H9 (cell line): ENCODE measurements around the gene LYPD1. TPM values are rescaled to one million over a fixed set of nuclear protein-coding genes. Genes with fewer than 3 reads are reported as not detected.

ENCODE experiments used
- DNase-seq: peaks from one replicate; pipeline ENCODE4 v3.0.0-alpha.2; 2017
- H2AFZ ChIP-seq: one replicate; pipeline ENCODE4 v1.6.1; 2013; ENCODE audit warnings: mild to moderate bottlenecking, low read length, control low read depth, moderate library complexity
- H2AK5ac ChIP-seq: 2 replicates; pipeline ENCODE4 v1.6.1; 2013; ENCODE audit warnings: low read length, control low read depth, mixed read lengths; ENCODE audit not compliant: insufficient read length
- H2BK120ac ChIP-seq: one replicate; pipeline ENCODE4 v1.6.1; 2013; ENCODE audit warnings: low read depth, mild to moderate bottlenecking, low read length, control low read depth, inconsistent platforms; ENCODE audit not compliant: poor library complexity, severe bottlenecking
- H2BK12ac ChIP-seq: 2 replicates; pipeline ENCODE4 v1.6.1; 2013; ENCODE audit warnings: low read length, control low read depth, mixed read lengths, low read depth; ENCODE audit not compliant: insufficient read length
- H2BK15ac ChIP-seq: 2 replicates; pipeline ENCODE4 v1.6.1; 2013; ENCODE audit warnings: low read depth, low read length, control low read depth
- H2BK20ac ChIP-seq: one replicate; pipeline ENCODE4 v1.6.1; 2013; ENCODE audit warnings: low read depth, mild to moderate bottlenecking, low read length, control low read depth, inconsistent platforms; ENCODE audit not compliant: poor library complexity, severe bottlenecking
- H2BK5ac ChIP-seq: 2 replicates; pipeline ENCODE4 v1.6.1; 2013; ENCODE audit warnings: low read length, control low read depth, mixed read lengths; ENCODE audit not compliant: insufficient read length
- H3K14ac ChIP-seq: 2 replicates; pipeline ENCODE4 v1.6.1; 2013; ENCODE audit warnings: low read length, control low read depth; ENCODE audit not compliant: insufficient read depth
- H3K18ac ChIP-seq: 2 replicates; pipeline ENCODE4 v1.6.1; 2013; ENCODE audit warnings: low read depth, mild to moderate bottlenecking, mixed read lengths, low read length, control low read depth; ENCODE audit not compliant: insufficient read length
- H3K23ac ChIP-seq: 2 replicates; pipeline ENCODE4 v1.6.1; 2013; ENCODE audit warnings: low read length, control low read depth, mixed read lengths, low read depth; ENCODE audit not compliant: insufficient read length
- H3K23me2 ChIP-seq: 2 replicates; pipeline ENCODE4 v1.6.1; 2013; ENCODE audit warnings: low read depth, mild to moderate bottlenecking, mixed read lengths, low read length, control low read depth; ENCODE audit not compliant: insufficient read length, poor library complexity, severe bottlenecking
- H3K27ac ChIP-seq: 2 replicates; pipeline ENCODE4 v1.5.1; 2013; ENCODE audit warnings: low read length, control low read depth, mixed read lengths, low read depth; ENCODE audit not compliant: insufficient read length
- H3K27me3 ChIP-seq: 2 replicates; pipeline ENCODE4 v1.6.1; 2013; ENCODE audit warnings: low read length, control low read depth, inconsistent platforms; ENCODE audit not compliant: insufficient read depth
- H3K4ac ChIP-seq: 2 replicates; pipeline ENCODE4 v1.6.1; 2013; ENCODE audit warnings: low read depth, mild to moderate bottlenecking, control low read depth, inconsistent platforms, low read length, moderate library complexity
- H3K4me1 ChIP-seq: 2 replicates; pipeline ENCODE4 v1.6.1; 2013; ENCODE audit warnings: low read length, control low read depth, inconsistent platforms; ENCODE audit not compliant: insufficient read depth
- H3K4me2 ChIP-seq: 2 replicates; pipeline ENCODE4 v1.6.1; 2013; ENCODE audit warnings: low read length, control low read depth, mixed read lengths; ENCODE audit not compliant: insufficient read length, insufficient read depth
- H3K56ac ChIP-seq: 2 replicates; pipeline ENCODE4 v1.6.1; 2013; ENCODE audit warnings: low read depth, mild to moderate bottlenecking, mixed read lengths, low read length, control low read depth; ENCODE audit not compliant: insufficient read length
- H3K79me1 ChIP-seq: 2 replicates; pipeline ENCODE4 v1.6.1; 2013; ENCODE audit warnings: low read depth, mild to moderate bottlenecking, moderate library complexity, low read length, control low read depth, inconsistent platforms; ENCODE audit not compliant: insufficient read depth, poor library complexity, severe bottlenecking
- H3K79me2 ChIP-seq: 2 replicates; pipeline ENCODE4 v1.6.1; 2013; ENCODE audit warnings: low read length, control low read depth, inconsistent platforms; ENCODE audit not compliant: insufficient read depth
- H3K9ac ChIP-seq: 2 replicates; pipeline ENCODE4 v1.6.1; 2013; ENCODE audit warnings: low read length, control low read depth, mixed read lengths; ENCODE audit not compliant: insufficient read length; ENCODE audit errors: extremely low read depth
- H3K9me3 ChIP-seq: one replicate; pipeline ENCODE4 v1.6.1; 2013; ENCODE audit warnings: low read depth, low read length, inconsistent platforms; ENCODE audit not compliant: control insufficient read depth
- H3T11ph ChIP-seq: one replicate; pipeline ENCODE4 v1.6.1; 2013; ENCODE audit warnings: mild to moderate bottlenecking, low read length, control low read depth, inconsistent platforms
- H4K20me1 ChIP-seq: one replicate; pipeline ENCODE4 v1.6.1; 2013; ENCODE audit not compliant: control insufficient read depth, insufficient read length, insufficient read depth
- H4K5ac ChIP-seq: 2 replicates; pipeline ENCODE4 v1.6.1; 2013; ENCODE audit warnings: low read depth, mild to moderate bottlenecking, mixed read lengths, low read length, control low read depth; ENCODE audit not compliant: insufficient read length
- H4K8ac ChIP-seq: replicated peaks from 2 replicates; pipeline ENCODE4 v1.6.1; 2013; ENCODE audit warnings: low read length, control low read depth, mixed read lengths, low read depth; ENCODE audit not compliant: insufficient read length
- H4K91ac ChIP-seq: 2 replicates; pipeline ENCODE4 v1.6.1; 2013; ENCODE audit warnings: low read depth, mild to moderate bottlenecking, moderate library complexity, mixed read lengths, low read length, control low read depth; ENCODE audit not compliant: insufficient read length
- H3K27ac Mint-ChIP-seq, 3 experiments: 2 replicates in 2 of 3; 3 replicates in 1 of 3; pipeline ENCODE4 v1.8.0; 2020 to 2021; ENCODE audit warnings: mixed read lengths in 3 of 3, mild to moderate bottlenecking in 1 of 3, moderate library complexity in 1 of 3
- H3K27me3 Mint-ChIP-seq: 2 replicates; pipeline ENCODE4 v1.8.0; 2021; ENCODE audit warnings: low read depth, mild to moderate bottlenecking, moderate library complexity, mixed read lengths
- H3K36me3 Mint-ChIP-seq, 3 experiments: 2 replicates in 2 of 3; 3 replicates in 1 of 3; pipeline ENCODE4 v1.8.0; 2020 to 2021; ENCODE audit warnings: low read depth in 3 of 3, mixed read lengths in 3 of 3; ENCODE audit not compliant: insufficient read depth in 1 of 3
- H3K4me1 Mint-ChIP-seq, 2 experiments: 2 replicates each; pipeline ENCODE4 v1.8.0; 2020; ENCODE audit warnings: mixed read lengths in 2 of 2
- H3K4me3 Mint-ChIP-seq, 2 experiments: 2 replicates in 1 of 2; 3 replicates in 1 of 2; pipeline ENCODE4 v1.8.0; 2020 to 2021; ENCODE audit warnings: mild to moderate bottlenecking in 2 of 2, mixed read lengths in 2 of 2, moderate library complexity in 1 of 2
- H3K9me3 Mint-ChIP-seq, 2 experiments: 2 replicates in 1 of 2; 3 replicates in 1 of 2; pipeline ENCODE4 v1.8.0; 2020; ENCODE audit warnings: mild to moderate bottlenecking in 2 of 2, mixed read lengths in 2 of 2, moderate library complexity in 1 of 2
- CTCF ChIP-seq: fragments of 200-600 bp; sonication (generic); conservative IDR thresholded peaks from 3 replicates; pipeline ENCODE4 v1.8.0; 2021; ENCODE audit warnings: antibody characterized with exemption, mild to moderate bottlenecking
- WGBS: extraction: QIAGEN DNeasy Blood & Tissue Kit; methylation state at CpG from one replicate; pipeline ENCODE4 v1.1.7; 2013; ENCODE audit warnings: missing lambda C conversion rate, low lambda C conversion rate, mixed read lengths; ENCODE audit not compliant: insufficient read length; ENCODE audit errors: extremely low coverage; 5-methylcytosine and 5-hydroxymethylcytosine counted together
- total RNA-seq: library from RNA; stranded (reverse); gene quantifications from 2 replicates; pipeline ENCODE4 v1.2.1, GENCODE V29; 2021

The LYPD1 gene
- total RNA-seq, 1 experiment from 2014 or later, result 10.6 TPM

- Mint-ChIP-seq H3K4me3 (peak overlapping the region in 1 of 2 experiments; percentile 6; a peak in 1 of 5 replicates), H3K4me1 (peaks cover 13 to 24% of the 10 kb centered on the region in 2 experiments), H3K9me3 (no peaks in the 10 kb centered on the region), H3K27ac (peak overlapping the region in 2 of 3 experiments; percentile 19 to 21; a peak in 3 of 7 replicates), H3K27me3 (peaks cover 3% of the 10 kb centered on the region), H3K36me3 (no peaks in the 10 kb centered on the region; a peak in 1 of 7 replicates)
- H3K79me2 ChIP-seq, result no peaks in the 10 kb centered on the region
- DNase-seq, result no peak
- no peaks in the 10 kb centered on the region for H3K79me1 ChIP-seq
- no peak overlapping the region for H3K9ac ChIP-seq
- H4K91ac ChIP-seq, result no peak overlapping the region
- H2BK12ac ChIP-seq, result no peak overlapping the region
- no peak overlapping the region for H2AFZ ChIP-seq
- no peaks in the 10 kb centered on the region; the same call in 1 of the 2 replicates for H3K4me1 ChIP-seq
- H3K18ac ChIP-seq, result no peak overlapping the region
- no peaks in the 10 kb centered on the region for H3K23me2 ChIP-seq
- no peak overlapping the region for H3K56ac ChIP-seq
- TF ChIP-seq CTCF, result no peak
- H3K4ac ChIP-seq, result no peak overlapping the region
- H2BK20ac ChIP-seq, result no peak overlapping the region
- no peak overlapping the region for H3K27ac ChIP-seq
- H3K23ac ChIP-seq, result no peak overlapping the region
- no peak overlapping the region for H2BK15ac ChIP-seq
- no peak overlapping the region for H2AK5ac ChIP-seq
- no peak overlapping the region for H3K4me2 ChIP-seq
- no peaks in the 10 kb centered on the region for H3K9me3 ChIP-seq
- no CpG with 5 or more reads among the region's 14 CpGs for WGBS
- no peak overlapping the region for H4K8ac ChIP-seq
- no peak overlapping the region for H2BK5ac ChIP-seq
- H3K14ac ChIP-seq, result no peak overlapping the region; the same call in 1 of the 2 replicates
- H4K5ac ChIP-seq, result no peak overlapping the region
- H4K20me1 ChIP-seq, result no peaks in the 10 kb centered on the region
- H3T11ph ChIP-seq, result no peak overlapping the region
- no peaks in the 10 kb centered on the region for H3K27me3 ChIP-seq
- no peak overlapping the region for H2BK120ac ChIP-seq
Observed at GRCh38 chr2:132605236-132606180, 64.5 kb downstream of the LYPD1 start.
